Gastroesophageal sphincter (tissue), 3 donors: ENCODE measurements around the gene STAC3.

Source experiments
- CTCF ChIP-seq, 4 experiments: fragments of 200-600 bp in 2 of 4; fragments of 450-650 bp in 2 of 4; sonication (generic) in 1 of 4; IDR thresholded peaks; one replicate each; pipeline ENCODE4 v1.5.1; 2017 to 2019; ENCODE audit warnings: antibody characterized with exemption in 4 of 4, mild to moderate bottlenecking in 2 of 4, moderate library complexity in 2 of 4
- EP300 ChIP-seq: sonication (generic); formaldehyde crosslinking; IDR thresholded peaks from one replicate; pipeline ENCODE4 v1.6.1; 2017; ENCODE audit warnings: antibody characterized with exemption, mild to moderate bottlenecking
- POLR2A ChIP-seq, 2 donors: fragments of 450-650 bp; IDR thresholded peaks; one replicate each; pipeline ENCODE4 v1.6.1; 2017; ENCODE audit warnings: antibody characterized with exemption in 2 of 2, mild to moderate bottlenecking in 2 of 2, moderate library complexity in 1 of 2
- POLR2AphosphoS5 ChIP-seq: sonication (generic); formaldehyde crosslinking; IDR thresholded peaks from one replicate; pipeline ENCODE4 v1.6.1; 2017; ENCODE audit warnings: antibody characterized with exemption

- TF ChIP-seq POLR2AphosphoS5: no peak
- no peak for TF ChIP-seq CTCF (IDR thresholded peaks at IDR 0.05)
- TF ChIP-seq POLR2A (IDR thresholded peaks at IDR 0.05): no peak
- no peak for TF ChIP-seq EP300
These were observed 40.5 kb downstream of the STAC3 start for GRCh38 chr12:57210461-57210860.
